Measurements from ENCODE around the gene USPL1.

DNA sequence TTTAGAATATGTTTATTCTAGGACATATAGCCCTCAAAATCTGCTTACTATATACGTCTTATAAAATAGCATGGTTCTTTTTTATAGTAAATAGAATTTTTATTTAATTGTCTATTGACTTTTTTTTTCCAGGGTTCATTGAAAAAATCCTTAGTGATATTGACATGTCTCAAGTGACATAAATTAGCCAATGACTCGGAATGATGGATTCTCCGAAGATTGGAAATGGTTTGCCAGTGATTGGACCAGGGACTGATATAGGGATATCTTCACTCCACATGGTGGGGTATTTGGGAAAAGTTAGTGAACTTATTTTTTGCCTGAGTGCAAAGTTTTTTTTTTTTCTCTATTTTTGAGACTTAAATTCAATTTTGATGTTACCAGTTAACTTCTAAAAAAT lies 3.2 kb downstream of the USPL1 start:
- no peak for TF ChIP-seq CTCF (IDR thresholded peaks at IDR 0.05)
- TF ChIP-seq REST (IDR thresholded peaks at IDR 0.05) = no peak
- TF ChIP-seq RAD21 (conservative IDR thresholded peaks at IDR 0.05 in 1 of 2, IDR thresholded peaks at IDR 0.05 in 1 of 2) = no peak
- no peak for TF ChIP-seq MYC (IDR thresholded peaks at IDR 0.05; ENCODE audit: borderline replicate concordance, low read length)
- TF ChIP-seq CEBPB (IDR thresholded peaks at IDR 0.05) = no peak
- TF ChIP-seq CHD4 (IDR thresholded peaks at IDR 0.05; ENCODE audit: borderline replicate concordance) = no peak
- TF ChIP-seq POLR2A (IDR thresholded peaks at IDR 0.05; ENCODE audit: low read length) = no peak
- TF ChIP-seq RFX5 (IDR thresholded peaks at IDR 0.05) = no peak
- TF ChIP-seq, protein P1, sequence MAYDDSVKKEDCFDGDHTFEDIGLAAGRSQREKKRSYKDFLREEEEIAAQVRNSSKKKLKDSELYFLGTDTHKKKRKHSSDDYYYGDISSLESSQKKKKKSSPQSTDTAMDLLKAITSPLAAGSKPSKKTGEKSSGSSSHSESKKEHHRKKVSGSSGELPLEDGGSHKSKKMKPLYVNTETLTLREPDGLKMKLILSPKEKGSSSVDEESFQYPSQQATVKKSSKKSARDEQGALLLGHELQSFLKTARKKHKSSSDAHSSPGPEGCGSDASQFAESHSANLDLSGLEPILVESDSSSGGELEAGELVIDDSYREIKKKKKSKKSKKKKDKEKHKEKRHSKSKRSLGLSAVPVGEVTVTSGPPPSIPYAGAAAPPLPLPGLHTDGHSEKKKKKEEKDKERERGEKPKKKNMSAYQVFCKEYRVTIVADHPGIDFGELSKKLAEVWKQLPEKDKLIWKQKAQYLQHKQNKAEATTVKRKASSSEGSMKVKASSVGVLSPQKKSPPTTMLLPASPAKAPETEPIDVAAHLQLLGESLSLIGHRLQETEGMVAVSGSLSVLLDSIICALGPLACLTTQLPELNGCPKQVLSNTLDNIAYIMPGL (CRISPR knock-in tag; IDR thresholded peaks at IDR 0.05; ENCODE audit: borderline replicate concordance) = no peak
- no peak for TF ChIP-seq CBX8 (IDR thresholded peaks at IDR 0.05)
- TF ChIP-seq SREBF2 (IDR thresholded peaks at IDR 0.05) = no peak
- no peak for TF ChIP-seq EP300 (IDR thresholded peaks at IDR 0.05)

Measured in A549 (cell line).